BJ (cell line): ENCODE results near the gene MACROH2A1. TPM values are rescaled to one million over a fixed set of nuclear protein-coding genes. Genes with fewer than 3 reads are reported as not detected.

ENCODE experiments used
- CTCF ChIA-PET: fragments of 350-600 bp; formaldehyde crosslinking; extraction: SDS; loops from one replicate; lab custom pipeline; 2021; ENCODE audit warnings: antibody characterized with exemption, inconsistent platforms; lab: Yijun Ruan, JAX
- POLR2A ChIA-PET: fragments of 300-600 bp; sonication (Branson Sonifier 250); formaldehyde crosslinking; extraction: SDS; loops from one replicate; lab custom pipeline; 2021; ENCODE audit warnings: antibody characterized with exemption; lab: Charles Lee
- DNase-seq: peaks from one replicate; pipeline ENCODE4 v3.0.0-alpha.2; 2011; ENCODE audit warnings: low read depth
- H3K27me3 ChIP-seq: 2 replicates; pipeline ENCODE4 v1.6.0; 2011; ENCODE audit warnings: low read length; ENCODE audit not compliant: control insufficient read depth, insufficient read depth
- H3K36me3 ChIP-seq: 2 replicates; pipeline ENCODE4 v1.5.1; 2011; ENCODE audit warnings: low read length; ENCODE audit not compliant: control insufficient read depth, insufficient read depth
- H3K4me3 ChIP-seq: 2 replicates; pipeline ENCODE4 v1.5.1; 2011; ENCODE audit warnings: low read depth, mild to moderate bottlenecking, control low read depth, low read length
- polyA plus RNA-seq: library from polyadenylated mRNA; depleted of rRNA; stranded (reverse); fragments of >200 nt; gene quantifications from 2 replicates; pipeline ENCODE4 v1.2.3, GENCODE V29; 2011
- TF ChIP-seq, protein P1 (sequence below): IDR thresholded peaks from 2 replicates; pipeline ENCODE4 v1.5.1; 2011; ENCODE audit warnings: low read depth, mild to moderate bottlenecking, control low read depth, inconsistent platforms, low read length, moderate library complexity; ENCODE audit not compliant: insufficient read depth

MACROH2A1 gene
- polyA plus RNA-seq, 1 experiment, result 96.0 TPM

DNA sequence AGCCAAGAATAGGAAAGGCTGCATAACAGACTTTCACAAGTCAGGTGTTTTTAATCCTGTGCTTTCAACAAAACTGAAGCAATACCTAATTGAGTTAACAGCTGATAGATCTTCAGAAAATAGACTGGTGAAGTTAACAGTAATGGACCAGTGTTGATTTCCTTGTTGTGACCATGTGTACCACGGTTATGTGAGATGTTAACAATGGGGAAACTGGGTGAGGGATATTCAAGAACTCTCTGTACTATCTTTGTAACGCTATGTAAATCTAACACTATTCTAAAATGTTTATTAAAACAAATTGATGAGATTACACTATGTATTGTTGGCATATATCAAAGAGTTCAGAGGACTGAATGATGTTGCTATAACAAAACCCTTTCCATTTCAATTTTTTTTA lies 36.9 kb downstream of the MACROH2A1 start:
- no peak for DNase-seq
- Histone ChIP-seq H3K4me3 (no peak overlapping the region), H3K27me3 (no peaks in the 10 kb centered on the region), H3K36me3 (peaks cover 2% of the 10 kb centered on the region)
- ChIA-PET CTCF (no interaction called here), POLR2A (no interaction called here)
- TF ChIP-seq, protein P1, sequence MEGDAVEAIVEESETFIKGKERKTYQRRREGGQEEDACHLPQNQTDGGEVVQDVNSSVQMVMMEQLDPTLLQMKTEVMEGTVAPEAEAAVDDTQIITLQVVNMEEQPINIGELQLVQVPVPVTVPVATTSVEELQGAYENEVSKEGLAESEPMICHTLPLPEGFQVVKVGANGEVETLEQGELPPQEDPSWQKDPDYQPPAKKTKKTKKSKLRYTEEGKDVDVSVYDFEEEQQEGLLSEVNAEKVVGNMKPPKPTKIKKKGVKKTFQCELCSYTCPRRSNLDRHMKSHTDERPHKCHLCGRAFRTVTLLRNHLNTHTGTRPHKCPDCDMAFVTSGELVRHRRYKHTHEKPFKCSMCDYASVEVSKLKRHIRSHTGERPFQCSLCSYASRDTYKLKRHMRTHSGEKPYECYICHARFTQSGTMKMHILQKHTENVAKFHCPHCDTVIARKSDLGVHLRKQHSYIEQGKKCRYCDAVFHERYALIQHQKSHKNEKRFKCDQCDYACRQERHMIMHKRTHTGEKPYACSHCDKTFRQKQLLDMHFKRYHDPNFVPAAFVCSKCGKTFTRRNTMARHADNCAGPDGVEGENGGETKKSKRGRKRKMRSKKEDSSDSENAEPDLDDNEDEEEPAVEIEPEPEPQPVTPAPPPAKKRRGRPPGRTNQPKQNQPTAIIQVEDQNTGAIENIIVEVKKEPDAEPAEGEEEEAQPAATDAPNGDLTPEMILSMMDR, result no peak

DNA sequence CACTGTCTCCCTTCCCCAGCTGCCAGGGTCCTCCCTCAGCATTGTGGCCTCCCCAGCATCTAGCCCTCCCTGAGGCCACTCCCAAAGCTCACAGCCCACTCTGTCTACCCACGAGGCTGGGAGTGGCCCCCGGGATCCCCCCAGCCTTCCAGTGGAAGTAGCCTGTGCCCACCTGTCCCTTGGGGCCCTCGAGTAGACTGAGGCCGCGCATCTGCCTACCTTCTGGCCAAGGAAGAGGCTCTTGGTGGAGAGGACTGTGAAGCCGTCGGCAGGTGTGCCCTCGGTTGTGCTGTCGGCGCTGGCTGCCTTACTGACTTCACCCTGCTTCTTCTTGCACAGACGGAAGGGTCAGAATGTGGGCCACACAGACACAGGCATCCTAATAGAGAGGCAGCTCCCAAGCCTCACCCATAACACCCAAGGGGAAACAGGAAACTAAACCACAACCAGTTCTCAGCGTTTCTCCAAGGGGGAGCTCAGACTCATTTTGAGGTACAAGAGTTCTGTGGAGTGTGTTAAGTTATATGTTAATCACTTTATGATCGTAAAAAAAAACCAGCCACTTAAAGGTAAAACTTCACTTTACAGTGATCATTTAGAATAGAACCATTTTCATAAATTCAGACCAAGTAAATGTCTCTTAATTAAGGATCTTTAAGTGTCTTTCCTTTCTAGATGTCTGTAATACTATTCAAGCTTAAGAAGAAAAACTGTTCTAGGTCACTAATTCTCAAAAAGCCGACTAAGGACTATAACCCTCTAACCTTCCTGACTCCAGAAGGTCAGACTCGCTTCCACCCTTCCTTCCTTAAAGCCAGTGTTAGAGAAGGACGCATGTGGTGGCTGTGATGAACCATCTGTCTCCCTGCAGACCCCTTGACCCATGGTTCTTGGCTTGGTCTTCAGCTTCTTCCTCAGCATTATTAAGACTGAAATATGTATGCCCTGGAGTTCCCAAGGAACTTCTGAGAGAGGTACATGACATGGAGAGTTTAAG lies 38.5 kb downstream of the MACROH2A1 start:
- DNase-seq, result no peak
- Histone ChIP-seq H3K27me3 (no peaks in the 10 kb centered on the region), H3K36me3 (peaks cover 2% of the 10 kb centered on the region), H3K4me3 (no peak overlapping the region)
- POLR2A ChIA-PET, result no interaction called here
- TF ChIP-seq, protein P1, result no peak
- CTCF ChIA-PET, result interaction anchor here (1.2 kb wide), 1 partner anchor 18 kb away, joined by 3 read pairs; no protein-coding TSS in a partner anchor

DNA sequence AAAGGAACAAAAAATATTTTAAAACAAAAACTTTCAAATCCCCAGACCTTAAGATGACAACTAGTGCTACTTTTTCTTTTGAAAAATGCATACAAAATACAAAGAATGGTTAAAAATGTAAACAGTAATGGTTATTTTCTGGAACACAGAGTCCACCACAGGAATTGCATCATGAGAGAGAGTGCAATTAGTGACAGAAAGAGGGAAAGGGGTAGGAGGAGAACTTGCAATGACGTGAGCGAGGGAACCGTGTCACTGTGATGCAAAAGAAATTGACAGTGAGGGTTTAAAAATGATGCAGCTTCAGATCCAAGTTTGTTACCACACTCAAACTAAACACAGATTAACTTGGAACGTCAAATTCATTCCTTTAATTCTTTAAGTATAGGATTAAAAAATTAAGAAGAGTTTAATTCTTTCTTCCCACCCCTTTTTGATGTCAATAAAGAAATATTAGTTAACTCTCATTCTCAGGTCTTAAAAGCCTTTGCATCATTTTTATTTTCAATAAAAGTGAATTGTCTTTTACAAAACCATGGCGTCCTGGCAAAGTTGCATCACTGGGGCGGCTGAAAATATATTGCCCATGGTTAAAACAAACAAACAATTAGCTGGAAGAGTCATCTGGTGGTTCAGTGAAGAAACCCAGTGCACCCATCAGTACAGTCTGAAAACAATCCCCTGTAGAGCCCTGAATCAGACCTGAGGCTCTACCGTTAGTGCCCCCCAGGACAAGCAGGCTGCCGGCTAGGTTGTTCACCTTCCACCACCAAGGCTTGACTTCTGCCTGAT lies 39.5 kb downstream of the MACROH2A1 start:
- H3K27me3 ChIP-seq, result no peaks in the 10 kb centered on the region
- CTCF ChIA-PET, result interaction anchor here (1.3 kb wide), 1 partner anchor 10 kb away, joined by 4 read pairs; no protein-coding TSS in a partner anchor
- POLR2A ChIA-PET, result no interaction called here
- TF ChIP-seq, protein P1, result no peak
- no peak overlapping the region for H3K4me3 ChIP-seq
- H3K36me3 ChIP-seq, result peaks cover 2% of the 10 kb centered on the region
- DNase-seq, result no peak

DNA sequence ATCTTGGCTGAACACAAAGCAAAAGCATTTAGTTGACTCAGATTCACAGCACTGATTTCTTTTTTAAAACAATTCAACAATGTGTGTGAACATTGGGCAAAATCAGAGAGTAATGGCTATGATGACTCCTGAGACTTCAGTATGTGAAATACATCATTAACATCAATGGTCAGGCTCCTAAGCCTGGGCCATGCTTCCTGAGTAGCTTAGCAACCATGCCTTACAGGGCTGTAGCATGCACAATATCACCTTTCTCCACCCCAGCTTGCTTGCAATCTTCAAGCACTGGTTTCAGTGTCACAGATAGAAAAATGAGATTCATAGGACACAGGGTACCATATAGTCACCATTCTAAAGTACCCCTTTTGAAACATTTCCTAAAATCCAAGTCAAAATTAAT lies 41.3 kb downstream of the MACROH2A1 start:
- H3K4me3 ChIP-seq, result no peak overlapping the region
- ChIA-PET POLR2A (no interaction called here), CTCF (interaction anchor here (1.1 to 3.3 kb wide), 4 partner anchors 12 to 68 kb away, joined by 3 to 17 read pairs (median 4); no protein-coding TSS in a partner anchor)
- H3K27me3 ChIP-seq, result no peaks in the 10 kb centered on the region
- DNase-seq, result no peak
- TF ChIP-seq, protein P1, result no peak
- peaks cover 2% of the 10 kb centered on the region for H3K36me3 ChIP-seq
